ENCODE measurements around the gene CNGA1. TPM values are rescaled to one million over a fixed set of nuclear protein-coding genes. Genes with fewer than 3 reads are reported as not detected.

Gene CNGA1
- total RNA-seq, 2 experiments from 2014 or later: not detected

DNA sequence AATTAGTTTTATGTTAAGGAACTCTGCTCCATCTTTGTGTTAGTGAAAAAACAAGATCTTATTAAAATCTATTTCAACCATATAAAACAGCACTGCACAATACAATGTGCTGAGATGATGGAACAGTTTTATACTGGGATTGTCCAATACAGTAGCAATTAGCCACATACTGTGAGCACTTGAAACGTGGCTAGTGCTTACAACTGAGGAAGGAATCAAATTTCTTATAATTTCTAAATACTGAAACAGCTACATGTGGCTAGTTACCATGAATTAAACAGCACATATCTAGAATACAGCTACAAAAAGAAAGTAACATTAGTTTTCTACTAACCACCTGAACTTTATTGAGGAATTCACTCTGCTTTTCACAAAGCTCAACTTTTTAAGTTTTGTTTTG lies 116.8 kb downstream of the CNGA1 start:
- no peak for ATAC-seq
- peaks cover 48% of the 10 kb centered on the region for H3K36me3 Mint-ChIP-seq
- CTCF ChIA-PET: interaction anchor here (1.1 to 1.2 kb wide), 2 partner anchors 10 to 12 kb away, joined by 3 read pairs; no protein-coding TSS in a partner anchor
- no peaks in the 10 kb centered on the region for H3K4me1 Mint-ChIP-seq
- no peak overlapping the region for H3K4me3 Mint-ChIP-seq
- no peak for DNase-seq
- no peak overlapping the region for H3K27ac Mint-ChIP-seq
- H3K9me3 Mint-ChIP-seq (ENCODE audit: low read depth): no peaks in the 10 kb centered on the region
- H3K27me3 Mint-ChIP-seq: no peaks in the 10 kb centered on the region

DNA sequence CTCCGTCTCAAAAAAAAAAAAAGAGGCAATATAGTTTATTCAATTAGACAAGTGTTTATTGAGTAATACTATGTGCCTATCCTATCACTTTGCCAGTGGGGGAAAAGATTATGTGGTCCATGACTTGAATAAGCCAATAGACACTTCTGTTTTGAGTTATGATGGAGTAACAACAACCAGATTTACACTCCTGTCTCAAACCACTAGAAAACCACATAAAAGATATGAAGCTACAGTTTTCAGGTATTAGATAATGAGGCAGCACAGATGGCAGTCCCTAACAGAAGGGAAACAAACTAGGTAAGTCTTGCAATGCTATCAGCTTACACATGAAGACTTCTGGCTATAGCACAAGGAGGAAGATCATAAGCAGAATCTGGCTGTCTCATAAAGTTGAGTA lies 124.6 kb downstream of the CNGA1 start:
- Mint-ChIP-seq H3K9me3 (ENCODE audit: low read depth) (no peaks in the 10 kb centered on the region), H3K4me3 (no peak overlapping the region), H3K27ac (no peak overlapping the region), H3K36me3 (peaks cover 48% of the 10 kb centered on the region), H3K27me3 (no peaks in the 10 kb centered on the region), H3K4me1 (peaks cover 5% of the 10 kb centered on the region)
- DNase-seq: no peak
- CTCF ChIA-PET: no interaction called here
- ATAC-seq: no peak

Other genes starting within 250 kb of the CNGA1 start
- gene CORIN, start 178.6 kb downstream of the CNGA1 start, total RNA-seq: not detected
- 10 to 100 TPM in 1 of 2 experiments, 1 to 10 TPM in 1; 9.5 to 10.5 TPM for gene NFXL1, start 102.1 kb downstream of the CNGA1 start, total RNA-seq
- gene NIPAL1, start 91 bp upstream of the CNGA1 start, total RNA-seq: 1 to 10 TPM in 1 of 2 experiments, under 1 TPM in 1; 0.35 to 1.4 TPM
- gene TXK, start 117.6 kb upstream of the CNGA1 start, total RNA-seq: 10 to 100 TPM; 21.2 to 24.0 TPM

All from activated CD8-positive, alpha-beta memory T cell treated with anti-CD3 and anti-CD28 coated beads, Interleukin-2, amount 10 ng/mL, durations not matched to agents 7 days and 5 days (primary cell).